NCI-H748 treated with DMSO at 0.1 percent for 48 hours (cell line): ENCODE measurements around the gene RSPH1.

ENCODE experiments used
- DNase-seq: peaks from one replicate; lab custom pipeline; 2025; lab: John Stamatoyannopoulos, UW

RSPH1 gene

DNA sequence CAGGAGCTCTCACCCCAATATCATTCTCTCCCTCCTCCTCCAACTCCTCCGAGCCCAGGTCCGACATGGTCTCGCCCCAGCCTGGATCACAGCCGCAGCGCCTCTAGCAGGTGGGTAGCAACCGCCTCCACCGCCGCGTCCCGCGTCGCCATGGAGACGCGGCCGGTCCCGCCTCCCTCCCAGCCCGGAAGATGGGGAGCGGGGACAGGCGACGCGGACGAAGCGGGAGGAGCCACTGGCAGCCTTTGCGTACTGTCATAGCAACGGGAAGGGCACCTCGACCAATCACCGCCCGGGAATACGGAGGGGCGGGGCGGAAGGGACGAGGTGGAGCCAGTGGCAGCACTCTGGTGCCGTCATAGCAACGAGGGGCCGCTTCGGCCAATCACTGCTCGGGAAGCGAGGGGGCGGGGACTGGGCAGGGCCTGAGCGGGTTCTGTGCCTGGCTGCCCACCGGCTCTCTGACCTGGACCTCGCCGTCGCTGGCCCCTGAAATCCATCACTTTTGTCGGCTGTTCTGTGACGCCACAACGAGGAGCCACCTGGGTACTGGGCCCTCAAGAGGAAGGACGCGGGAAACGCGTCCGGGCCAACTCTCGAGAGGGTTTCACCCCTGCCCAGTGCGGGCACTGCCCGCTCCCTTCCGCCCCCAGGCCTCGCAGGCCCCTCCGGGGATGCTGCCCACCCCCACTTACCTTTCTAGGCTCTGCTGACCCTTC is at the start of gene RSPH1:
Gene RSPH1 (minus strand): TSS at position 105 of the 719 bp plus-strand sequence. CDS start 38 bp downstream, at position 67.
- peak; percentile 98 for DNase-seq

- DNase-seq, result no peak
Measured at GRCh38 chr21:42545745-42546144, 49.7 kb upstream of the RSPH1 start.

DNA sequence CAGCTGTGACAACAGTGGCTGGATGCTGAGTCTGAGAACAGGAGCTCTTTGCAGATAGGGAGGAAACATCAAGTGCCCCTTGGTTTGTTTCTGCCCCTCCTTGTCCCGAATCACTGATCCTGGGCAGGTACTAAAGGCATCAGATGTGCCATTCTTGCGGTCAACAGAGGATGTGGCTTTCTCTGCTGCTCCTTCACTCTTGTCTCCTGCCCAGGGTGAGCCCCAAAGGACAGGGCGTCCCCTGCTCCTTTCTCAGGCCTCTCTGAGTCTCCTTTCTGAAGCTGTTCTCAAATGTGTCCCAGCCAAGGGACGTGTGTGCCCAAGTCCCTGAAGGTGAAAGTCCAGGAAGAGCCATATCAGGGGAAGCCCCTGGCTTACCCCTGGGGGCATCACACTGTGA is 49.3 kb upstream of the RSPH1 start:
- DNase-seq, result no peak

- no peak for DNase-seq
Measured at GRCh38 chr21:42544544-42544943, 48.5 kb upstream of the RSPH1 start.

GRCh38 chr21:42543106-42543847 is 47.3 kb upstream of the RSPH1 start:
- no peak for DNase-seq

DNA sequence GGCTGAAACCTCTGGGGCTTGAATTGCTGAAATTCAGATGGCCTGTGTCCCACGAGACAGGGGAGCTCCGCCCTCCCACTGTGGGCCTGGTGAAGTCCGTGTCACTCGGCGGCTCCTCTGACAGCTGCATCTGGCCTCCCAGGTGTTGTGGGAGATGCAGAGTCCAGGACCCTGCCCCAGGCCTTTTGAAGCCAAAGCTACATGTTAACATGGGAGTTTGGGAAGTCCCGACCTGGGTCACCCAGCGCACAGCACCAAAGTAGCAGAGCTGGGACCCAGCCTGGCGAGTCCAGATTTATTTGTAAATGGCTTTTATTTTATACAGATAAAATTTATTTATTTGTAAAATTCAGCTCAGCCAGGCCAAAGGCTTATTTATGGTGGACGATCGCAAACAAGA is 46.6 kb upstream of the RSPH1 start:
- DNase-seq, result no peak

DNA sequence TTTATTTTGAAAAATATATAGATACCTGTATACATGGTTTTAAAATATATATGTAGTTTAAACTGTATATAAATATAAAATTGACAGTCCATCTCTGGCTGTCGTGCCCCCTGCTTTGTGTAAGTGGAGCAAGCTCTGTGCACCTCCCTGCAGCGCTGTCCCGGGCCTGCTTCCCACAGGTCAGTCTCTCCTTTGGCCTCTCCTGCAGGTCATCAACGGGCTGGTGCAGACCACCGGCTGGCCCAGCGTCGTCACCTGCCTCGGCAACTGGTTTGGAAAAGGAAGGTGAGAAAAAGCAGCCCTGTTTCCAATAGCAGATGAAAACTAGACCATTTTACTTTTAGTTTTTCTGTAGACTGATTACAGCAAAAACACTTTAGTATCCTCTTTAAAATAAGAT is 46.2 kb upstream of the RSPH1 start:
- DNase-seq, result no peak

- DNase-seq, result no peak
Measured at GRCh38 chr21:42541618-42542017, 45.6 kb upstream of the RSPH1 start.

GRCh38 chr21:42541174-42541573 is 45.1 kb upstream of the RSPH1 start:
- no peak for DNase-seq

- DNase-seq, result no peak
Measured at GRCh38 chr21:42540396-42540795, 44.4 kb upstream of the RSPH1 start.

DNA sequence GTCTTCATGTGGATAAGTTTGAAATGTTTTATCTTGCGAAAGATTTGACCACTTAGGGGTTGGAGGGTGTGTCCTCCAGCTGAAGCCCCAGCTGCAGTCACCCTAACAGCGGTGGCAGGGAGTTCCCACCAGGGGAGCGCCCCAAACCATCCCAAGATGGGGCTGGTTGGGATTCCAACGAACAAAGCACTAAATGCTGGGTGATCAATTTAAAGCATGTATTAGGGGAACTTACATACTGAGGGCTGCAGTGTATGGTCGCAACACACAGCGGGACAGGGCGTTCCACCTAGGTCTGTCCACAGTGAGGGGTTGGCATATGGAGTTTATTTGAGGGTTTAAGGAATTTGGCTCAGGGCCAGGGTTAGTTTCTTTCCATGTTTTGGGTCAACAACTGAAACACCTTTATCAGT is 43.9 kb upstream of the RSPH1 start:
- DNase-seq, result no peak

DNA sequence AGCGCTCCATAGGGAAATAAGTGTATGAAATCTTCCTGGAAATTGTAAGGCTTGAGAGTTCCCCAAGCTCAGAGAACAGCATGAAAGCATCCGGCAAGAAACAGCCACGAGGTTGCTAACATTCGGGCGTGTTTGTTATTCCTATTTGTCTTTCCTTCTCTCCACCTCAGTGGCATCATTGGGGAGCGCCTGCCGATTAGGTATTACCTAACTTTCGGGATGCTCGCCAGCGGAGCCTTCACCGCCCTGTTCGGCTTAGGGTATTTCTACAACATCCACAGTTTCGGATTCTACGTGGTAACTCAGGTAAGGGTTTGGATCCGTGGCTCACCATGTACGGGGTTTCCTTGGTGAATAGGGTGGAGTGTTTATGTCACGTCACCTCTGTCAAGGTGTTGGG is 43.3 kb upstream of the RSPH1 start:
- no peak for DNase-seq

- DNase-seq, result peak; percentile 43
Measured at GRCh38 chr21:42538479-42539275, 42.7 kb upstream of the RSPH1 start.

GRCh38 chr21:42537106-42537742 is 41.2 kb upstream of the RSPH1 start:
- DNase-seq, result peak; percentile 5

DNA sequence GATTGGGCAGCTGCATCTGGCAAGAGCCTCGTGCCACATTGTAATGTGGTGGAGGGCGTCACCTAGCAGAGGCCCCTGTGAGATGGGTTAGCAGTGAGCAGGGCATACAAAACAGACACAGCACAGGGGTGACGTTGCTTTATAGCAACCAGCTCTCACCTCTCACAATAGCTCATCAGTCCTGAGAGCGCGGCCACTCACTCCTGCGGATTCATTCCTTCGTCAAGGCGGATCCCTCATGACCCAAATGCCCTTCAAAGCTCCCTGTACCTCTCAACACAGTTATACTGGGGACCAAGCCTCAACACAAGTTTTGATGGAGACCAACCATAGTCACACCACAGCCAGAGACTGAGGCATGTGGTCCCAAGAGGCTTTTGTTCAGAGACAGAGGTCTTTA is 40.6 kb upstream of the RSPH1 start:
- no peak for DNase-seq

GRCh38 chr21:42535602-42536171 is 39.7 kb upstream of the RSPH1 start:
- no peak for DNase-seq

DNA sequence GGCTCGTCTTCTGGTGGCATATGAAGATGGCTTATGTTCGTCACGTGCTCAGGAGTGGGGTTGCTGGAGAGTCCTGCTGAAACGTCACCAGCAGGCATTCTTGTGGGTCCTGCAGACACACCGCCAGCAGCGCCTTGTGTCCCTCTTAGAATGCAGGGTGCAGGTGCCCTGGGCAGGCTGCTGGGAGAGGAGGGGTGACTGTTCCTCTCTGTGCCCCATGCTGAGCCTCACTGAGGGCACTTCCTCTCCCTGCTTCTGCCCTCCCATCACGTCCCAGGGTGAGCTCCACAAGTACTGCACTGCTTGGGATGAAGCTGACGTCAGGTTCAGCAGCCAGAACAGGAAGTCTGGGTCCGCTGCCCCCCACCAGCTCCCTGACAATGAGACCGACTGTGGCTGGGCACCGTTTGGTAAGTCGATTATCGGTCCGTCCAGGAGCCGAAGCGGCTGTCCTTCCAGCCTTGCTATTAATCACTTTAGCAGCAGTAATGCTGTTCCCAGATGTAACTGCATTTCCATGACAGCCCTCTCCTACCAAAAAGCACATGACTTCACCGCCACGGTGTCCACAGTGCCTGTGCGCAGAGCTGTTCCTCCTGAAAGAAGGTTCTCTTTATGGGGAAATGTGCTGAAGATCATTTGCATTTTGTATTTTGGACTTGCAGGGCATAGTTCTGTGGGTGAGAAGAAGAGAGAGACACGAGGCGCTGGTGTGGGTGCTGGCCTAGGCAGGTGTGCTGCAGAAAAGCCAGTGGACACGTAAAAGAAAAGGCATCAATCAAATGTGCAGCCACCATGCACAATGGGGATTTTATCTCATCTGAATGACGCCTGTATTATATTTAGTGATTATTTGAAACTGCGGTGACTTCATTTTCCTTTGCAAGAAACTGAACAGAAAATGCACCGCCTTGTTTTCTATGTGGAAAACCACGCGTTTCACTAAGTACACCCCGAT is 38.7 kb upstream of the RSPH1 start:
- DNase-seq, result no peak

GRCh38 chr21:42533963-42534355 is 37.9 kb upstream of the RSPH1 start:
- DNase-seq, result no peak

DNA sequence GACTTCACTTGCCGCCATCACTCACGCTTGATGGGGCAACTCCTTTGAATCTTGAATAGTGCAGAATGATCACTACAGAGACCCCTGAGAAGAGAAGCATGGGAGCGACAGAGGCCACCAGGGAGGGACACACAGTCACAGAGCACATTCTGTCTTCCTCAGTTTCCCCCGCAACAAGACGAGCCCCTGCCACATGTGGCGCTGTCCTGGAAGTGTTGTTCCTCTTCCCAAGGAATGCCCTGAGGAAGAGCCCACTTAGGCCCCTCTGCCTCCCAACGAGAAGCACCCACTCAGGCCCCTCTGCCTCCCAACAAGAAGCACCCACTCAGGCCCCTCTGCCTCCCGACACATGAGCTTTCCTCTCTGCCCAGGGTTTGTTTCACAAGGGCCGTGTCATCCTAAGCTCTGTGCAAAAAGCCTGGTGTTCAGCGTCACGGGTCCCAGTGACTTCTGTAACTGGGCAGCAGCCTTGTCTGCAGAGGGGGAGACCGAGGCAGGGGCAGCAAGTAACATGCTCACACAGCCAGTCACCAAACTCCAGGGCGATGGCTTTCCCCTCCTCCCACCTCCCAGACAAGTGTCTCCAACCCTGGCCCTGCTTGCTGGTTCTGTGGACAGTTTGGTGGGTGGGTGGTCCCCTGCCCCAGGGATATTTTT is 37.4 kb upstream of the RSPH1 start:
- DNase-seq, result no peak

- no peak for DNase-seq
Measured at GRCh38 chr21:42532466-42533181, 36.6 kb upstream of the RSPH1 start.
